HG03108 (cell line): Measurements from ENCODE around the gene TENT5C.

Experiments
- ATAC-seq: cut with Tn5 transposase; IDR thresholded peaks from one replicate; pipeline ENCODE4 v1.9.1; 2021; ENCODE audit warnings: moderate library complexity; ENCODE audit not compliant: unreplicated experiment

TENT5C gene

GRCh38 chr1:117572546-117572945 lies 33.3 kb upstream of the TENT5C start:
- no peak for ATAC-seq

- ATAC-seq: no peak
These were observed 32.3 kb upstream of the TENT5C start for GRCh38 chr1:117573386-117574023.

- no peak for ATAC-seq
These were observed 31.6 kb upstream of the TENT5C start for GRCh38 chr1:117574161-117574835.

- ATAC-seq: no peak
These were observed 30.1 kb upstream of the TENT5C start for GRCh38 chr1:117575586-117576225.

- no peak for ATAC-seq
These were observed 29.6 kb upstream of the TENT5C start for GRCh38 chr1:117576236-117576635.

GRCh38 chr1:117577191-117577885 lies 28.5 kb upstream of the TENT5C start:
- ATAC-seq: no peak

GRCh38 chr1:117578466-117578865 lies 27.4 kb upstream of the TENT5C start:
- no peak for ATAC-seq

GRCh38 chr1:117579221-117579906 lies 26.5 kb upstream of the TENT5C start:
- ATAC-seq: no peak

- no peak for ATAC-seq
These were observed 25.4 kb upstream of the TENT5C start for GRCh38 chr1:117580436-117580835.

DNA sequence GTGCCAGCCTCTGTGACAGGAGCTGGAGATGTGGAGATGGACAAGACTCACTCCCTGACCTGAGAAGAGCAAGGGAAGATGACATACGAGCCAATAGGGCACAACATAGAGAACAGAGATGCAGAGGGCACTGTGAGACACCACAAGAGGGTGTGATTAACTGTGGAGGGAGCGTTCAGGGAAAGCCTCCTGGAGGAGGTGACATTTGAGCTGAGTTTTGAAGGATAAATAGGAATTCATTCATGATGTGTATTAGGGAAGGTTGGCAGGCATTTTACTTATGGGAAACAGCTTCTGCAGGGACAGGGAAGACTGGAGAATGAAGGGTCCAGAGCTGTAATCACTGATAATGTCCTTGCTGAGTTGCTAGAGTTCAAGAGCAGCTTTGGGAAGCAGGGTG lies 25.0 kb upstream of the TENT5C start:
- ATAC-seq: no peak

DNA sequence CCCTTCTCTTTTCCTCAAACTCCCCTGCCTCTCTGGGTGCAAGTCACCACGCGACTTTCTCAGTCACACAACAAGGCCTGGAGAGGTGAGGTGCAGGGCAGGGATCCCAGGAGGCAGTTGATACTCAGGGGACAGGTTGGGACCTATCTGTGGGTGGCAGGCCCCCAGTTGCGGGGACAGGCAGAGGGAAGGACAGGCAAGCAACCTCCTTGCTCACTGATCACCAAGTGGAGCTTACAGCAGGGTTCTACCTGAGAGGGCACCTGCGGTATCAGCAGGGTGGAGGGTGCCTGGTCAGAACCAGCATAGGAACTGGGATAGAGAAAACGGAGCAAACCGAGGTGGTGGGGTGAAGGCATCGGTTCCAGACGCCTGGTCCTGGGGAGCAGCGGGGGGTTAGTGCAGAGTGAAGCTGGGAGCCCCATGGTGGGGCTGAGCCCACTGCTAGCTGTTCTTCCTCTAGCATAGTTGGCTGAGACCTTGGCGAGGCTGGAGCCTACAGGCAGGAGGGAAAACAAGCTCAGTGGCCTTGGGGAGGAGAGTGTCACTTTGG lies 24.4 kb upstream of the TENT5C start:
- ATAC-seq: no peak

DNA sequence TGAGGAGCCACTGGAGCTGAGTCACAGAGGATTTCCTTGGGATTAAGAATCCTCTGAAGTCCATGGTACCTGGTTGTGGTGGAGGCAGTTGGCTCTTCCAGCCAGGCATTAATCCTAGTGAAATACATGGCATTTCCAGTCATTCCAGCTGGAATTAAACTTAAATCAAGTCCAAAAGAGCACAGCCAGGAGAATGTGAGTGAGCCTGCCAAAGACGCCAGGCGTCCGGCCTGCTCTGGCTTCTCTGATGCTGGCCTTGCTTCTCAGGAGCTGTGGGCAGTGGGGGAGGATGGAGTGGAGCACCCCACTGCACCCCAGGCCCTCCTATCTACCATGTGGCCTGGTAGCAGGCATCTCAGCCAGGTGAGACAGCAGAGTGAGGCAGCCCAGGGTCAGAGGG lies 23.4 kb upstream of the TENT5C start:
- no peak for ATAC-seq

GRCh38 chr1:117583247-117583646 lies 22.6 kb upstream of the TENT5C start:
- ATAC-seq: no peak

DNA sequence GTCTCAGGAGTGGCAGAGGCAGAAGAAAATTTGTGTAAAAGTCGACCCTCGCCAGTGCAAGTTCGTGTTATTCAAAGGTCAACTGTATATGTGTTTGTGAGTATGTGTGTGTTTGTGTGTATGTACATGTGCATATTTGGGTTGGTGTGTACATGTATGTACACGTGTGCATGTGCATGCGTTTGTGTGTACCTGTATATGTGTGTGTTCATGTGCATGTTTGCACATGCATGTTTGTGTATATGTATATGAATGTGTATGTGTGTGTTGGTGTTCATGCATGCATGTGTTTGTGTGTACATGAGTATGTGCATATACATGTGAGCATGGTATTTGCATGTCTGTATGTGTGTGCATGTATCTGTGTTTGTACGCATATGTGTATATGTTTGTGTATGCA lies 21.7 kb upstream of the TENT5C start:
- ATAC-seq: no peak

DNA sequence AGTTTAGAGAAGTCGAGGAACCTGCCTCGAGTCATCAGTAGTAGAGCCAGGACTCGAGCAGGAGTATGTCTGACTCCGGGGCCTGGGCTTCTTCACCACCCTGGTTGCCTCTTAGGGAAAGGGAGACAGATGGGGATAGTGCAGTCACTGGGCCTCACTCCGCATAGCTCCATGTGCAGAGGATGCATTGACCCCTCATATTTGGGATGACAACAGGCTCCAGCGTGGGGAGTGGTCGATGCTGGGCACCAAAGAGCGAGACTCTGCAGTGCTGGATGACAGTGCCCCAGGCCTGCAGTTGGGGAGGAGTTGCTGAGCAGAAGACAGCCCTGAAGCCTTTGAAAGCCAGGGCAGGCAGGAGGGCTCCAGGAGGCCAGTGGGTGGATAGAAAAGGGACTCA lies 20.8 kb upstream of the TENT5C start:
- ATAC-seq: no peak

DNA sequence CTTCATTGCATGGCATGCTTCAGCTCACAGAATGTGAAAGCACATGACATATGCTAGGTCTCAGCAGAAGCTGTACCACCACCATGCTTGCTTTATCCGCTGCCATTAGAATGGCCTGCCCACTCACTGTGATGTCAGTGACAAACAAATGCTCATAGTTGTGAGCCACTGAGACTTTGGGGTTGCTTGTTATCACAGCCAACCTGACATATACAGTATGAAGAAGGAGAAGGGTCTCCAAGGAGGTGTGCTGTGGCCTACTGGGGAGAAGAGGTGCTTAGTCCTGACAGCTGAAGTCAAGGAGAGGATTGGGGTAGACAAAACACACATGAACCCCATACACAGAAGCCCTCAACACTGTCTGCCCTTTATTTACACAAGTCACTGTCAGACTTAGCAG lies 19.5 kb upstream of the TENT5C start:
- ATAC-seq: no peak

DNA sequence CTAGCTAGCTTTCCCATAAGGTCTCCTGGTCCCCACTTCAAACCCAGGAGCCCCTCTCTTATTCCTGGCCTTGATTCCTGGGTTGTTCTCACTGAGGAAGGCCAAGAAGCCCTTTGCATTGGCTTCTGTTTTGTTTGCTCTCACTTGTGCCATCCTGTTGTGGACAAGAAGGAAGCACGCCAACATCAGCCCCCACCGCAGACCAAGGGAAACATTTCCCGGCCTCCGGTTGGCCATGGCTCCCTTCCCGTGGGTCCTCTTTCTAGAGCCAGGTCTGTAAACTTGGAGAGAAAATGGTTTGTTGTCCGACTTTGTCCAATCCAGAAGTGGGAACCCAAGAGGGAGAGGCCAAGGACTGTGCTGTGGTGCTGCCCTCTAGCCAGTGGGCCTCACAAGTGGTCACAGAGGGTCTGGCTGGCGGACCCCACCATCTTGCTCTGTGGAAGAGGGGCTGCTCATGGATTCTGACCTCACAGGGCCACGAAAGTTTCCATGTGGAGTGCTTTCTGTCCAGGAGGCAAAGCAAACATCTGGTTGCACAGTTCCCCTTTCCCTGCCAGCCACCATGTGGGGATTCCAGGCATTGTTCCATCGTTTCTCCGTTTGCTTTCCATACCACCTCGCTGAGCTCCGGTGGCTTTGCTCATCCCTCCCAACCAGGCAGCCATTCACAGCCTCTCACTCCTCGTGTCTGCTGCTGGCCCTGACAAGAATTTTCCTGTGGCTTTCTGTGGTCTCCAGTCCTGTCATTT lies 18.9 kb upstream of the TENT5C start:
- no peak for ATAC-seq

- no peak for ATAC-seq
These were observed 18.1 kb upstream of the TENT5C start for GRCh38 chr1:117587499-117588356.

DNA sequence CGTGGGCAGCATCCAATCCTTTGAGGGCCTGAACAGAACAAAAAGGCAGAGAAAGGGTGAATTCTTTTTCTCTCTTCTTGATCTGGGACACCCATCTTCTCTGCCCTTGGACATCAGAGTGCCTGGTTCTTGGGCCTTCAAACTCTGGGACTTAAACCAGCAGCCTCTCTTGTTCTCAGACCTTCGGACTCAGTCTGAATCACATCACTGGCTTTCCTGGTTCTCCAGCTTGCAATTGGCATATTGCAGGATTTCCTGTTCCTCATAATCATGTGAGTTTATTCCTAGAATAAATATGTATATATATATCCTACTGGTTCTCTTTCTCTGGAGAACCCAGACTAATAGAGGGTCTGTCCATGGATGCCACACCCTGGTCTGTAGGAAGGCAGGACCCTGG lies 16.3 kb upstream of the TENT5C start:
- no peak for ATAC-seq
